ENCODE data around the gene CSNK1G3.

- no peak for TF ChIP-seq POLR2A (IDR thresholded peaks at IDR 0.05)
- no peak for TF ChIP-seq CTCF (IDR thresholded peaks at IDR 0.05)
Measured at GRCh38 chr5:123528065-123528464, 16.1 kb downstream of the CSNK1G3 start.
